ENCODE data around the gene SLIT3.

Gene SLIT3

GRCh38 chr5:169260896-169261569 lies 39.9 kb downstream of the SLIT3 start:
- no peak for DNase-seq

GRCh38 chr5:169258372-169259000 lies 42.5 kb downstream of the SLIT3 start:
- no peak for DNase-seq

GRCh38 chr5:169256191-169256590 lies 44.7 kb downstream of the SLIT3 start:
- DNase-seq: no peak

- no peak for DNase-seq
These were observed 47.9 kb downstream of the SLIT3 start for GRCh38 chr5:169253071-169253470.

GRCh38 chr5:169251333-169252084 lies 49.4 kb downstream of the SLIT3 start:
- no peak for DNase-seq

GRCh38 chr5:169250887-169251286 lies 50.1 kb downstream of the SLIT3 start:
- no peak for DNase-seq

- DNase-seq: no peak
These were observed 51.9 kb downstream of the SLIT3 start for GRCh38 chr5:169248996-169249395.

- DNase-seq: no peak
These were observed 52.4 kb downstream of the SLIT3 start for GRCh38 chr5:169248550-169248949.

- DNase-seq: no peak
These were observed 56.1 kb downstream of the SLIT3 start for GRCh38 chr5:169244812-169245211.

GRCh38 chr5:169243651-169244422 lies 57.1 kb downstream of the SLIT3 start:
- no peak for DNase-seq

- no peak for DNase-seq
These were observed 58.1 kb downstream of the SLIT3 start for GRCh38 chr5:169242849-169243186.

GRCh38 chr5:169242175-169242848 lies 58.6 kb downstream of the SLIT3 start:
- DNase-seq: no peak

- DNase-seq: no peak
These were observed 71.5 kb downstream of the SLIT3 start for GRCh38 chr5:169229342-169229892.

GRCh38 chr5:169226895-169227294 lies 74.0 kb downstream of the SLIT3 start:
- DNase-seq: no peak

GRCh38 chr5:169225830-169226356 lies 75.0 kb downstream of the SLIT3 start:
- DNase-seq: no peak

- DNase-seq: no peak
These were observed 77.4 kb downstream of the SLIT3 start for GRCh38 chr5:169223595-169223953.

- no peak for DNase-seq
These were observed 77.9 kb downstream of the SLIT3 start for GRCh38 chr5:169222934-169223594.

GRCh38 chr5:169221519-169221918 lies 79.4 kb downstream of the SLIT3 start:
- no peak for DNase-seq

- DNase-seq: no peak
These were observed 81.0 kb downstream of the SLIT3 start for GRCh38 chr5:169219961-169220360.

GRCh38 chr5:169219351-169219750 lies 81.6 kb downstream of the SLIT3 start:
- no peak for DNase-seq

- DNase-seq: no peak
These were observed 82.1 kb downstream of the SLIT3 start for GRCh38 chr5:169218861-169219260.

GRCh38 chr5:169218176-169218575 lies 82.8 kb downstream of the SLIT3 start:
- no peak for DNase-seq

All from activated CD4-positive, CD25-positive, alpha-beta regulatory T cell treated with anti-CD3 and anti-CD28 coated beads, Interleukin-2, amount 50 U/mL, for 72 hours (primary cell).